ENCODE measurements around the gene HS1BP3. TPM values are rescaled to one million over a fixed set of nuclear protein-coding genes. Genes with fewer than 3 reads are reported as not detected.

Gene HS1BP3
- total RNA-seq, 2 experiments from 2014 or later, result 13.8 to 14.8 TPM

GRCh38 chr2:20603791-20604190 is 47.1 kb downstream of the HS1BP3 start:
- POLR2A ChIA-PET, result no interaction called here
- no peak overlapping the region for H3K27ac Mint-ChIP-seq
- no peaks in the 10 kb centered on the region for H3K9me3 Mint-ChIP-seq
- no peaks in the 10 kb centered on the region for H3K36me3 Mint-ChIP-seq
- H3K27me3 Mint-ChIP-seq, result peaks cover 7% of the 10 kb centered on the region
- ATAC-seq (ENCODE audit: low read depth) (no peak), DNase-seq (peak; percentile 10)
- H3K4me3 Mint-ChIP-seq, result no peak overlapping the region
- H3K4me1 Mint-ChIP-seq, result no peaks in the 10 kb centered on the region

GRCh38 chr2:20602803-20603202 is 48.1 kb downstream of the HS1BP3 start:
- Mint-ChIP-seq H3K27ac (no peak overlapping the region), H3K27me3 (peaks cover 7% of the 10 kb centered on the region), H3K4me1 (no peaks in the 10 kb centered on the region), H3K4me3 (no peak overlapping the region), H3K9me3 (no peaks in the 10 kb centered on the region), H3K36me3 (no peaks in the 10 kb centered on the region)
- DNase-seq, result no peak
- ATAC-seq (ENCODE audit: low read depth), result no peak
- POLR2A ChIA-PET, result no interaction called here

GRCh38 chr2:20600756-20601325 is 50.1 kb downstream of the HS1BP3 start:
- H3K27me3 Mint-ChIP-seq, result peaks cover 5% of the 10 kb centered on the region
- DNase-seq (no peak), ATAC-seq (ENCODE audit: low read depth) (no peak)
- no peaks in the 10 kb centered on the region for H3K9me3 Mint-ChIP-seq
- H3K27ac Mint-ChIP-seq, result no peak overlapping the region
- peaks cover 3% of the 10 kb centered on the region for H3K4me1 Mint-ChIP-seq
- no peaks in the 10 kb centered on the region for H3K36me3 Mint-ChIP-seq
- no peak overlapping the region for H3K4me3 Mint-ChIP-seq
- POLR2A ChIA-PET, result no interaction called here

- H3K27me3 Mint-ChIP-seq, result peaks cover 2% of the 10 kb centered on the region
- ATAC-seq (ENCODE audit: low read depth) (no peak), DNase-seq (peak; percentile 8)
Observed at GRCh38 chr2:20599861-20600461, 50.9 kb downstream of the HS1BP3 start.

GRCh38 chr2:20599001-20599600 is 51.8 kb downstream of the HS1BP3 start:
- Mint-ChIP-seq H3K27ac (no peak overlapping the region), H3K27me3 (peaks cover 2% of the 10 kb centered on the region), H3K36me3 (no peaks in the 10 kb centered on the region), H3K4me1 (peaks cover 7% of the 10 kb centered on the region), H3K4me3 (no peak overlapping the region), H3K9me3 (no peaks in the 10 kb centered on the region)
- ATAC-seq (ENCODE audit: low read depth), result no peak
- POLR2A ChIA-PET, result no interaction called here
- peak; percentile 14 for DNase-seq

More at GRCh38 chr2:20599861-20600461, 50.9 kb downstream of the HS1BP3 start:
- Mint-ChIP-seq H3K9me3 (no peaks in the 10 kb centered on the region), H3K4me3 (no peak overlapping the region), H3K27ac (no peak overlapping the region), H3K4me1 (peaks cover 7% of the 10 kb centered on the region), H3K36me3 (no peaks in the 10 kb centered on the region)
- POLR2A ChIA-PET, result interaction anchor here (0.6 kb wide), 2 partner anchors 19 to 335 kb away, joined by 3 to 4 read pairs; no protein-coding TSS in a partner anchor

GRCh38 chr2:20597860-20598183 is 53.1 kb downstream of the HS1BP3 start:
- no peaks in the 10 kb centered on the region for H3K36me3 Mint-ChIP-seq
- ATAC-seq (ENCODE audit: low read depth) (no peak), DNase-seq (no peak)
- no peaks in the 10 kb centered on the region for H3K9me3 Mint-ChIP-seq
- POLR2A ChIA-PET, result no interaction called here
- no peak overlapping the region for H3K27ac Mint-ChIP-seq
- peaks cover 7% of the 10 kb centered on the region for H3K4me1 Mint-ChIP-seq
- peaks cover 3% of the 10 kb centered on the region for H3K27me3 Mint-ChIP-seq
- H3K4me3 Mint-ChIP-seq, result no peak overlapping the region

- no peak for ATAC-seq (ENCODE audit: low read depth)
- Mint-ChIP-seq H3K36me3 (no peaks in the 10 kb centered on the region), H3K9me3 (no peaks in the 10 kb centered on the region), H3K27me3 (peaks cover 3% of the 10 kb centered on the region), H3K4me3 (no peak overlapping the region), H3K4me1 (peaks cover 7% of the 10 kb centered on the region), H3K27ac (no peak overlapping the region)
- POLR2A ChIA-PET, result no interaction called here
- peak; percentile 17 for DNase-seq
Observed at GRCh38 chr2:20596973-20597859, 53.7 kb downstream of the HS1BP3 start.

GRCh38 chr2:20596193-20596972 is 54.5 kb downstream of the HS1BP3 start:
- peaks cover 2% of the 10 kb centered on the region for H3K27me3 Mint-ChIP-seq
- peak overlapping the region; percentile 35 for H3K27ac Mint-ChIP-seq
- POLR2A ChIA-PET, result interaction anchor here (1.3 kb wide), 1 partner anchor 149 kb away, joined by 3 read pairs; the partner anchor contains the start of gene RHOB
- no peaks in the 10 kb centered on the region for H3K9me3 Mint-ChIP-seq
- peaks cover 7% of the 10 kb centered on the region for H3K4me1 Mint-ChIP-seq
- DNase-seq (no peak), ATAC-seq (ENCODE audit: low read depth) (no peak)
- H3K36me3 Mint-ChIP-seq, result no peaks in the 10 kb centered on the region
- H3K4me3 Mint-ChIP-seq, result no peak overlapping the region

- POLR2A ChIA-PET, result interaction anchor here (1.3 kb wide), 1 partner anchor 148 kb away, joined by 3 read pairs; the partner anchor contains the start of gene RHOB
- H3K36me3 Mint-ChIP-seq, result no peaks in the 10 kb centered on the region
- ATAC-seq (ENCODE audit: low read depth) (peak; percentile 66), DNase-seq (peak; percentile 35)
- peaks cover 2% of the 10 kb centered on the region for H3K27me3 Mint-ChIP-seq
- no peak overlapping the region for H3K4me3 Mint-ChIP-seq
- peaks cover 7% of the 10 kb centered on the region for H3K4me1 Mint-ChIP-seq
- no peaks in the 10 kb centered on the region for H3K9me3 Mint-ChIP-seq
- peak overlapping the region; percentile 35 for H3K27ac Mint-ChIP-seq
Observed at GRCh38 chr2:20595439-20596192, 55.3 kb downstream of the HS1BP3 start.

- ATAC-seq (ENCODE audit: low read depth), result no peak
- POLR2A ChIA-PET, result no interaction called here
- no peak overlapping the region for H3K4me3 Mint-ChIP-seq
- no peaks in the 10 kb centered on the region for H3K36me3 Mint-ChIP-seq
- no peak overlapping the region for H3K27ac Mint-ChIP-seq
- no peaks in the 10 kb centered on the region for H3K9me3 Mint-ChIP-seq
- H3K4me1 Mint-ChIP-seq, result peaks cover 7% of the 10 kb centered on the region
- peaks cover 2% of the 10 kb centered on the region for H3K27me3 Mint-ChIP-seq
- peak; percentile 14 for DNase-seq
Observed at GRCh38 chr2:20594957-20595356, 55.9 kb downstream of the HS1BP3 start.

GRCh38 chr2:20594048-20594750 is 56.7 kb downstream of the HS1BP3 start:
- ATAC-seq (ENCODE audit: low read depth) (no peak), DNase-seq (peak; percentile 9)
- POLR2A ChIA-PET, result no interaction called here
- H3K36me3 Mint-ChIP-seq, result no peaks in the 10 kb centered on the region
- no peaks in the 10 kb centered on the region for H3K9me3 Mint-ChIP-seq
- peaks cover 7% of the 10 kb centered on the region for H3K4me1 Mint-ChIP-seq
- peaks cover 3% of the 10 kb centered on the region for H3K27me3 Mint-ChIP-seq
- no peak overlapping the region for H3K27ac Mint-ChIP-seq
- no peak overlapping the region for H3K4me3 Mint-ChIP-seq
